SU-DHL-6 (cell line): ENCODE data around the gene MORN2.

ENCODE experiments used
- H2AFZ ChIP-seq: fragments of 200-600 bp; sonication (generic); 2 replicates; pipeline ENCODE4 v1.6.1; 2014; ENCODE audit warnings: low read depth, mild to moderate bottlenecking, moderate library complexity, mixed read lengths, antibody characterized with exemption, low read length; ENCODE audit not compliant: severe bottlenecking
- H3F3A ChIP-seq: fragments of 200-600 bp; shearing (Covaris generic); 2 replicates; pipeline ENCODE4 v1.6.0; 2016; ENCODE audit warnings: antibody characterized with exemption, mild to moderate bottlenecking; ENCODE audit not compliant: insufficient read depth
- H3K27ac ChIP-seq: fragments of 200-600 bp; sonication (generic); 2 replicates; pipeline ENCODE4 v1.5.1; 2016; ENCODE audit warnings: low read depth, mild to moderate bottlenecking, low read length, moderate library complexity, mixed read lengths
- H3K27me3 ChIP-seq: fragments of 200-600 bp; sonication (generic), shearing (Covaris generic); 2 replicates; pipeline ENCODE4 v1.6.0; 2014; ENCODE audit warnings: mild to moderate bottlenecking, low read length
- H3K36me3 ChIP-seq: fragments of 200-600 bp; sonication (generic); 2 replicates; pipeline ENCODE4 v1.6.1; 2014; ENCODE audit warnings: mild to moderate bottlenecking, low read length, mixed read lengths
- H3K4me2 ChIP-seq: fragments of 300-600, 200-600 bp; shearing (Covaris generic), sonication (generic); 2 replicates; pipeline ENCODE4 v1.6.0; 2014; ENCODE audit warnings: low read length, low read depth, mild to moderate bottlenecking; ENCODE audit not compliant: poor library complexity, severe bottlenecking
- H3K4me3 ChIP-seq: fragments of 200-600 bp; sonication (generic); 2 replicates; pipeline ENCODE4 v1.5.1; 2014; ENCODE audit warnings: antibody characterized with exemption, low read length, mild to moderate bottlenecking, mixed read lengths; ENCODE audit not compliant: insufficient read depth, poor library complexity, severe bottlenecking
- H3K79me2 ChIP-seq: fragments of 200-600 bp; sonication (generic); 2 replicates; pipeline ENCODE4 v1.6.1; 2014; ENCODE audit warnings: mild to moderate bottlenecking, low read length, moderate library complexity; ENCODE audit not compliant: insufficient read depth
- H3K9ac ChIP-seq: fragments of 200-600 bp; sonication (generic); 2 replicates; pipeline ENCODE4 v1.7.0; 2014; ENCODE audit warnings: mild to moderate bottlenecking, low read length
- H3K9me2 ChIP-seq: fragments of 200-600 bp; sonication (generic); replicated peaks from 2 replicates; pipeline ENCODE4 v1.6.1; 2014; ENCODE audit warnings: low read length; ENCODE audit not compliant: insufficient read depth
- H3K9me3 ChIP-seq: fragments of 200-600 bp; sonication (generic); 2 replicates; pipeline ENCODE4 v1.6.1; 2014; ENCODE audit warnings: low read length, mixed read lengths; ENCODE audit not compliant: insufficient read depth
- H4K20me1 ChIP-seq: fragments of 200-600 bp; sonication (generic); 2 replicates; pipeline ENCODE4 v1.6.1; 2014; ENCODE audit warnings: low read depth, mild to moderate bottlenecking, antibody characterized with exemption, low read length, moderate library complexity, mixed read lengths
- CTCF ChIP-seq: fragments of 200-600 bp; sonication (generic); IDR thresholded peaks from one replicate; pipeline ENCODE4 v1.5.1; 2017; ENCODE audit warnings: antibody characterized with exemption, mild to moderate bottlenecking, low read length, moderate library complexity; ENCODE audit not compliant: insufficient read depth, poor library complexity, severe bottlenecking
- EZH2phosphoT487 ChIP-seq: fragments of 200-600 bp; sonication (generic), shearing (Covaris generic); conservative IDR thresholded peaks from 2 replicates; pipeline ENCODE4 v1.6.1; 2018; ENCODE audit warnings: mild to moderate bottlenecking, antibody characterized with exemption, low read length, moderate library complexity, mixed read lengths

MORN2 gene

DNA sequence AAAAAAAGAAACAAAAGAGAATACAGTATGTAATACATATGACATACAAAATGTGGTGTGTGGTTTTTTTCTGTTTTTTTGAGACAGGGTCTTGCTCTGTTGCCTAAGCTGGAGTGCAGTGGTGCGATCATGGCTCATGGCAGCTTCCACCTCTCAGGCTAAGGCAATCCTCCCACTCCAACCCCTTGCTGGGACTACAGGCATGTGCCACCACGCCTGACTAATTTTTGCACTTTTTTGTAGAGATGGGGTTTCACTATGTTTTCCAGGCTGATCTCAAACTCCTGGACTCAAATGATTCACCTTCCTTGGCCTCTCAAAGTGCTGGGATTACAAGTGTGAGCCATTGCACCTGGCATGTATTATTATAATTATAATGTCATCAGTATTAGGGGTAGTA is 39.0 kb upstream of the MORN2 start:
- Histone ChIP-seq H3K27me3 (no peaks in the 10 kb centered on the region), H4K20me1 (no peaks in the 10 kb centered on the region), H3K36me3 (no peaks in the 10 kb centered on the region; the same call in 1 of the 2 replicates), H2AFZ (no peak overlapping the region), H3K4me2 (no peak overlapping the region), H3K9ac (no peak overlapping the region), H3F3A (no peaks in the 10 kb centered on the region), H3K79me2 (no peaks in the 10 kb centered on the region), H3K9me3 (no peaks in the 10 kb centered on the region), H3K4me3 (no peak overlapping the region), H3K27ac (no peak overlapping the region), H3K9me2 (no peaks in the 10 kb centered on the region)
- TF ChIP-seq EZH2phosphoT487 (no peak), CTCF (no peak)

- H4K20me1 ChIP-seq: no peaks in the 10 kb centered on the region
- no peaks in the 10 kb centered on the region for H3F3A ChIP-seq
- H3K36me3 ChIP-seq: peaks cover 5% of the 10 kb centered on the region; the same call in 1 of the 2 replicates
- H3K9ac ChIP-seq: no peak overlapping the region
- H3K9me3 ChIP-seq: no peaks in the 10 kb centered on the region
- no peak overlapping the region for H2AFZ ChIP-seq
- H3K9me2 ChIP-seq: no peaks in the 10 kb centered on the region
- no peak overlapping the region for H3K27ac ChIP-seq
- H3K27me3 ChIP-seq: no peaks in the 10 kb centered on the region
- H3K4me2 ChIP-seq: no peak overlapping the region
- H3K79me2 ChIP-seq: no peaks in the 10 kb centered on the region
- TF ChIP-seq EZH2phosphoT487 (no peak), CTCF (no peak)
- no peak overlapping the region for H3K4me3 ChIP-seq
Measured at GRCh38 chr2:38850045-38850444, 25.7 kb upstream of the MORN2 start.

- Histone ChIP-seq H3F3A (no peaks in the 10 kb centered on the region), H3K4me2 (no peak overlapping the region), H3K27ac (no peak overlapping the region), H3K9ac (no peak overlapping the region), H3K9me3 (no peaks in the 10 kb centered on the region), H3K4me3 (no peak overlapping the region), H3K79me2 (no peaks in the 10 kb centered on the region), H2AFZ (no peak overlapping the region), H3K27me3 (no peaks in the 10 kb centered on the region), H4K20me1 (no peaks in the 10 kb centered on the region), H3K36me3 (peaks cover 13% of the 10 kb centered on the region; the same call in 1 of the 2 replicates), H3K9me2 (no peaks in the 10 kb centered on the region)
- TF ChIP-seq CTCF (no peak), EZH2phosphoT487 (no peak)
Measured at GRCh38 chr2:38856165-38856564, 19.6 kb upstream of the MORN2 start.

GRCh38 chr2:38862476-38862875 is 13.3 kb upstream of the MORN2 start:
- no peak overlapping the region for H3K27ac ChIP-seq
- no peaks in the 10 kb centered on the region for H3K27me3 ChIP-seq
- no peaks in the 10 kb centered on the region for H3F3A ChIP-seq
- no peak for TF ChIP-seq EZH2phosphoT487
- TF ChIP-seq CTCF: no peak
- no peaks in the 10 kb centered on the region for H3K9me2 ChIP-seq
- H3K4me3 ChIP-seq: no peak overlapping the region
- H4K20me1 ChIP-seq: no peaks in the 10 kb centered on the region
- H3K4me2 ChIP-seq: no peak overlapping the region
- no peaks in the 10 kb centered on the region for H3K79me2 ChIP-seq
- H3K9ac ChIP-seq: no peak overlapping the region
- no peaks in the 10 kb centered on the region for H3K9me3 ChIP-seq
- no peak overlapping the region for H2AFZ ChIP-seq
- H3K36me3 ChIP-seq: peaks cover 13% of the 10 kb centered on the region; the same call in 1 of the 2 replicates
